PC-3 (cell line): ENCODE measurements around the gene SCUBE1.

ENCODE experiments used
- CTCF ChIP-seq: fragments of 300-600 bp; sonication (generic); conservative IDR thresholded peaks from 2 replicates; pipeline ENCODE4 v1.5.1; 2017; ENCODE audit warnings: antibody characterized with exemption, low read depth, mild to moderate bottlenecking, low read length
- EZH2 ChIP-seq: fragments of 300-600 bp; sonication (generic); IDR thresholded peaks from one replicate; pipeline ENCODE4 v1.6.1; 2017; ENCODE audit warnings: antibody characterized with exemption, mild to moderate bottlenecking, low read length; ENCODE audit not compliant: unreplicated experiment

GRCh38 chr22:43181321-43182076, 161.7 kb downstream of the SCUBE1 start:
- TF ChIP-seq CTCF (no peak), EZH2 (no peak)
